Esophagus squamous epithelium (tissue), 5 donors: ENCODE measurements around the gene CAPRIN2. TPM values are rescaled to one million over a fixed set of nuclear protein-coding genes. Genes with fewer than 3 reads are reported as not detected.
A peak's percentile ranks its signal among the peaks of the same experiment; 100 is the strongest.

Source experiments
- DNase-seq: peaks from one replicate; lab custom pipeline; 2025; lab: John Stamatoyannopoulos, UW
- H3K27ac ChIP-seq, 4 donors: fragments of 200-600 bp; sonication (generic); one replicate each; pipeline ENCODE4 v1.5.1; 2016 to 2019; ENCODE audit warnings: mild to moderate bottlenecking in 1 of 4
- H3K27me3 ChIP-seq, 4 donors: fragments of 200-600 bp; sonication (generic); 1 replicate in 3 of 4; 2 replicates in 1 of 4; pipeline versions ENCODE4 v1.5.1 to v1.6.0; 2017 to 2021; ENCODE audit warnings: antibody characterized with exemption in 1 of 4
- H3K36me3 ChIP-seq, 3 donors: fragments of 200-600 bp; sonication (generic); one replicate each; pipeline ENCODE4 v1.5.1; 2016 to 2019
- H3K4me1 ChIP-seq, 3 donors: fragments of 200-600 bp; sonication (generic); one replicate each; pipeline ENCODE4 v1.5.1; 2017 to 2019
- H3K4me3 ChIP-seq, 4 donors: fragments of 200-600 bp; sonication (generic); 1 replicate in 3 of 4; 2 replicates in 1 of 4; pipeline ENCODE4 v1.5.1; 2016 to 2019; ENCODE audit warnings: mild to moderate bottlenecking in 2 of 4, moderate library complexity in 1 of 4
- H3K9me3 ChIP-seq, 3 donors: fragments of 200-600 bp; sonication (generic); one replicate each; pipeline ENCODE4 v1.5.1; 2016 to 2019
- POLR2A ChIP-seq, 4 donors: fragments of 450-650 bp; IDR thresholded peaks; one replicate each; pipeline ENCODE4 v1.6.1; 2017; ENCODE audit warnings: antibody characterized with exemption in 4 of 4, mild to moderate bottlenecking in 4 of 4, moderate library complexity in 3 of 4
- WGBS, 2 donors: methylation state at CpG; one replicate each; pipeline ENCODE4 v1.1.5; 2018; 5-methylcytosine and 5-hydroxymethylcytosine counted together
- intact Hi-C: fragments of 100-400 bp; cut with DNase I; formaldehyde crosslinking; loops from one replicate; pipeline ENCODE4 v1.15.0; 2022
- total RNA-seq, 4 donors: library from RNA; depleted of rRNA; stranded (reverse); fragments of >200 nt; gene quantifications; one replicate each; pipeline ENCODE4 v1.1.0, GENCODE V29; 2016
- TF ChIP-seq, protein P1 (sequence below), 6 experiments: fragments of 450-650 bp in 4 of 6; fragments of 200-600 bp in 2 of 6; sonication (generic) in 2 of 6; IDR thresholded peaks; one replicate each; pipeline ENCODE4 v1.5.1; 2016 to 2019; ENCODE audit warnings: antibody characterized with exemption in 6 of 6, mild to moderate bottlenecking in 4 of 6, moderate library complexity in 4 of 6
- donor health status: DM: yes; HTN: yes; CAD: no.

Gene CAPRIN2
- total RNA-seq, 4 donors from 2014 or later: 2.5 to 26.5 (median 15.2) TPM

DNA sequence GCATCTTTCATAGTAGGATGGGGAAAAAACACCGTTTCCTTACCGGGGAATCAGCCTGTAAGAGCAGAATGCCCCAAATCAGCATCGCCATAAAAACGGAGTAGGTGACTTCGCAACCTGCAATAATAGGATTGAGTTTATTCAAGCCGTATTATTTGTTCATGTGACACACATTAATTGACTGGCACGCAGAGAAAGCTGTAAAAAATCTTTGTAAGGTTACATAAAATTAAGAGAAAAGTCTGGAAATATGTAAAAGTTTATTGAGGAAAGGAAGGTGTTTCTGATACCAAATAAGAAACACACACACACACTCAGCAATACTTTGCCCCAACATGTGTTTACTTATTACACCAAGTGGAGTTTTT lies 628 bp upstream of the CAPRIN2 start:
- WGBS, 2 donors: 7 to 14% methylated on average over 3 to 7 of the region's 7 CpGs
- Histone ChIP-seq H3K4me1 (peaks cover 8 to 25% (median 15%) of the 10 kb centered on the region in 3 donors), H3K27ac (peak overlapping the region; percentile 87 to 95 (median 93)), H3K9me3 (no peaks in the 10 kb centered on the region), H3K4me3 (peak overlapping the region; percentile 61 to 98 (median 82)), H3K36me3 (no peaks in the 10 kb centered on the region), H3K27me3 (no peaks in the 10 kb centered on the region)
- TF ChIP-seq POLR2A (IDR thresholded peaks at IDR 0.05): no peak
- TF ChIP-seq, protein P1, sequence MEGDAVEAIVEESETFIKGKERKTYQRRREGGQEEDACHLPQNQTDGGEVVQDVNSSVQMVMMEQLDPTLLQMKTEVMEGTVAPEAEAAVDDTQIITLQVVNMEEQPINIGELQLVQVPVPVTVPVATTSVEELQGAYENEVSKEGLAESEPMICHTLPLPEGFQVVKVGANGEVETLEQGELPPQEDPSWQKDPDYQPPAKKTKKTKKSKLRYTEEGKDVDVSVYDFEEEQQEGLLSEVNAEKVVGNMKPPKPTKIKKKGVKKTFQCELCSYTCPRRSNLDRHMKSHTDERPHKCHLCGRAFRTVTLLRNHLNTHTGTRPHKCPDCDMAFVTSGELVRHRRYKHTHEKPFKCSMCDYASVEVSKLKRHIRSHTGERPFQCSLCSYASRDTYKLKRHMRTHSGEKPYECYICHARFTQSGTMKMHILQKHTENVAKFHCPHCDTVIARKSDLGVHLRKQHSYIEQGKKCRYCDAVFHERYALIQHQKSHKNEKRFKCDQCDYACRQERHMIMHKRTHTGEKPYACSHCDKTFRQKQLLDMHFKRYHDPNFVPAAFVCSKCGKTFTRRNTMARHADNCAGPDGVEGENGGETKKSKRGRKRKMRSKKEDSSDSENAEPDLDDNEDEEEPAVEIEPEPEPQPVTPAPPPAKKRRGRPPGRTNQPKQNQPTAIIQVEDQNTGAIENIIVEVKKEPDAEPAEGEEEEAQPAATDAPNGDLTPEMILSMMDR (IDR thresholded peaks at IDR 0.05): no peak
- intact Hi-C loops: loop anchor here (5.0 kb wide), 1 partner anchor 37 kb away; no protein-coding TSS in a partner anchor
- no peak for DNase-seq

DNA sequence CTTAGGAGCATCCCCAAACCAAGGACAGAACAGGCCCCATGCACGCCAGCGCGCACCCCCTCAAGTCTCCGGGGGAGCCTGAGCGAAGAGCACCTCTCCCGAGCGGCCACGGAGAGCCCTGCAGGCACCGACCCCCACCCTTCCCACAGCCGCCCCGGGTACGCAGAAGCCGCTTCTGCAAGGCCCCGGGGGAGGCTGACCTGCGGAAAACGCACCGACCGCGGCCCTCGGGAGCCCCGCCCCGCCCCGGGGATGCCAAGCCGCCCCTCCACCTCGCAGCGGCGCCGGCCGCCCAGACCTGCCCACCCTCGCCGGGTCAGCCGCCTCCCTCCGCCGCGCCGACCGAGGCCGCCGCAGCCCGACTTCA lies 385 bp downstream of the CAPRIN2 start:
- H3K4me1 ChIP-seq: peaks cover 8 to 25% (median 15%) of the 10 kb centered on the region in 3 donors
- no peak for DNase-seq
- intact Hi-C loops: no loop called here
- peak overlapping the region; percentile 61 to 98 (median 82) for H3K4me3 ChIP-seq
- H3K9me3 ChIP-seq: no peaks in the 10 kb centered on the region
- peak overlapping the region; percentile 87 to 95 (median 93) for H3K27ac ChIP-seq
- H3K36me3 ChIP-seq: peaks cover 0 to under 1% (median 0%) of the 10 kb centered on the region in 3 donors
- no peaks in the 10 kb centered on the region for H3K27me3 ChIP-seq
- no peak for TF ChIP-seq POLR2A (IDR thresholded peaks at IDR 0.05)
- TF ChIP-seq, protein P1 (IDR thresholded peaks at IDR 0.05): no peak
- WGBS, 2 donors: no CpG with 5 or more reads among the region's 40 CpGs

DNA sequence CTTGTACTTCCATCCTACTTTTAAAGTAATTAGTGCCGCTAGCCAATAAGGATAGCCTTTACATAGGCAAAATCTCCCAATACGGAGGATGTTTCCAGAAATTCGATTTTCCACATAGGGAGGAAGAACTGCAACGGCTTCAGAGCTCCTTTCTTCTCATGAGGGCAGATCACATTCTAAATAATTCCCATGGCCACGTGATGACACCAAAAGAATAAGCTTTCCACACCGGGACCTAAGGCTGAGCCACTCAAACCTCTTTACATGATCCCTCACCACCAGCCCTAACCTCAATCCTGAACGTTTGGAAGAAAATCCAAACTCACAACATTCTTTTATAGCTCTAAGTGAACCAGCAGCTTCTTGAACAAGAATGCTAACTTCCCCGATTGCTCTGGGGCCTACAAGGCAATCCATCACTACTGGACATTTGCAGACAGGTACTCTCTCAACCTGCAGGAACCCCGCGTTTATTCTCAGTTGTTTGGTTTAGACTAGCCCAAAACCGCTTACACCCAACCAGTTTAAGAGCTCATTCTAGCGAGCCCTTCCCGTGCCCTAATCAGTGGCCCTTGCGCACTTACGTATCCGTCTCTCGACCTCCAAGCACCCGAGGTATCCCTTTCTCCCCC lies 884 bp downstream of the CAPRIN2 start:
- Histone ChIP-seq H3K4me3 (peak overlapping the region; percentile 61 to 98 (median 82)), H3K9me3 (no peaks in the 10 kb centered on the region), H3K27ac (peak overlapping the region; percentile 87 to 95 (median 93)), H3K27me3 (no peaks in the 10 kb centered on the region), H3K4me1 (peaks cover 8 to 25% (median 15%) of the 10 kb centered on the region in 3 donors), H3K36me3 (peaks cover 0 to 5% (median 0%) of the 10 kb centered on the region in 3 donors)
- 14 to 15% methylated on average over 14 to 15 of the region's 18 CpGs for WGBS, 2 donors
- intact Hi-C loops: no loop called here
- TF ChIP-seq, protein P1 (IDR thresholded peaks at IDR 0.05): no peak
- no peak for TF ChIP-seq POLR2A (IDR thresholded peaks at IDR 0.05)
- no peak for DNase-seq

DNA sequence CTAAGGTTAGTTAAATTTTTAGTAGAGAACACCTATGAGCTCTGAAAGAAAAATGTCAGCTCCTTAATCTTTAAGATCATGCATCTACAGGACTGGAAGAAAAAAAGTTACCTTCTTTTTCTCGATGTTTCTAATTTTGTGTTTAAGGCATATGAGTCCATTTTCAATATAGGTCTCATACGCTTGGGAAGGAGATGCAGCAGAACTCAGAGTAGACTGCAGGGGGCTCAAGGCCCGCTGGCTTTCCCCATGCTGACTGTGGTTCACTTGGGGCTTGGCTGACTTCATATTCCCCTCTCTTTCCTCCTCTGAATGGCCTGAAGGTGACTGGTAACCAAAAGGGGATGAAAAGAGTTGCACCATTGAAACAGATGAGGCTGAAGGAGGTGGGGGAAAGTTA lies 1.5 kb downstream of the CAPRIN2 start:
- DNase-seq: no peak
- TF ChIP-seq, protein P1 (IDR thresholded peaks at IDR 0.05): no peak
- TF ChIP-seq POLR2A (IDR thresholded peaks at IDR 0.05): no peak
- Histone ChIP-seq H3K4me1 (peaks cover 8 to 25% (median 15%) of the 10 kb centered on the region in 3 donors), H3K9me3 (no peaks in the 10 kb centered on the region), H3K27me3 (no peaks in the 10 kb centered on the region), H3K4me3 (peak overlapping the region in 1 of 4 donors; percentile 98), H3K36me3 (peaks cover 0 to 6% (median 0%) of the 10 kb centered on the region in 3 donors), H3K27ac (no peak overlapping the region)
- intact Hi-C loops: no loop called here
- 79 to 86% methylated on average over 3 of the region's 3 CpGs for WGBS, 2 donors

DNA sequence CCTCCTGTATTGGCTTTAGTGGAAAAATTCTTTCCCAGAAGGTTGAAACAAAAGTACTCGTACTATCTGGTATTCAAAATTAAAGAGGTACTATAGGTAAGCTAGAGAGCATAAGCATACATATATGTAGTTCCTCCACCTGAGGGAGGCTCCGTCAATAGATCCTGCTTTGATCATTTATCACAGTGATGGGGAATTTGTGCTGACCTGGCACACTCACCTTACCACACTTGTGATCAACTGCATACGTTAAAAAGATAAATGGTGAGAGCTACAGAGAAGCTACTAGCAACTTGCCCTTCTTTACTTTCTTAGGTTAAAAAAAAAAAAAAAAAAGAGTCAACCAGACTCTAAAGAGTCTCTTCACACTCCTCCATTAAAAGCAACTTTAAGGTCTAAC lies 2.5 kb downstream of the CAPRIN2 start:
- 74% methylated on average over 3 of the region's 3 CpGs for WGBS, 2 donors
- no peaks in the 10 kb centered on the region for H3K27me3 ChIP-seq
- TF ChIP-seq, protein P1 (IDR thresholded peaks at IDR 0.05): no peak
- no peak for TF ChIP-seq POLR2A (IDR thresholded peaks at IDR 0.05)
- intact Hi-C loops: no loop called here
- DNase-seq: no peak
- no peaks in the 10 kb centered on the region for H3K9me3 ChIP-seq
- H3K4me1 ChIP-seq: peaks cover 8 to 25% (median 15%) of the 10 kb centered on the region in 3 donors
- H3K4me3 ChIP-seq: no peak overlapping the region
- H3K36me3 ChIP-seq: peaks cover 0 to 10% (median 0%) of the 10 kb centered on the region in 3 donors
- no peak overlapping the region for H3K27ac ChIP-seq
